Measurements from ENCODE around the gene PAX5.

The PAX5 gene

DNA sequence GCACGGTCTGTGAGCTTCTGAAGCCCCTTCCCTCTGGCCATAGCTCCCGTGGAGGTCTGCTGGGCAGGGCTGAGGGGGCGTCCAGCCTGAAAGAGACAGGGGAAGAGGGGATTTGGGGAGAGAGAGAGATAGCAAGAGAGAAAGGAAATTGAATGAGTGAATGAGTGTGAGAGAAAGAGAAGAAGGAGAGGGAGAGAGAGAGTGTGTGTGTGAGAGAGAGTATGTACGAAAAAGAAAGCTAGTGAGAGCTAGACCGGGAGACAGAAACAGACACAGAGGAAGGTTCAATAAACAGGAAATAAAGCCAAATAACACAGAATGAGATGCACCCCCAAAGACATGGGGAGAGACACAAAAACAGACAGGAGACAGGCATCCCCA is 37.4 kb downstream of the PAX5 start:
- H3K27me3 ChIP-seq (ENCODE audit: insufficient read depth, poor library complexity, severe bottlenecking), result peaks cover 4% of the 10 kb centered on the region

DNA sequence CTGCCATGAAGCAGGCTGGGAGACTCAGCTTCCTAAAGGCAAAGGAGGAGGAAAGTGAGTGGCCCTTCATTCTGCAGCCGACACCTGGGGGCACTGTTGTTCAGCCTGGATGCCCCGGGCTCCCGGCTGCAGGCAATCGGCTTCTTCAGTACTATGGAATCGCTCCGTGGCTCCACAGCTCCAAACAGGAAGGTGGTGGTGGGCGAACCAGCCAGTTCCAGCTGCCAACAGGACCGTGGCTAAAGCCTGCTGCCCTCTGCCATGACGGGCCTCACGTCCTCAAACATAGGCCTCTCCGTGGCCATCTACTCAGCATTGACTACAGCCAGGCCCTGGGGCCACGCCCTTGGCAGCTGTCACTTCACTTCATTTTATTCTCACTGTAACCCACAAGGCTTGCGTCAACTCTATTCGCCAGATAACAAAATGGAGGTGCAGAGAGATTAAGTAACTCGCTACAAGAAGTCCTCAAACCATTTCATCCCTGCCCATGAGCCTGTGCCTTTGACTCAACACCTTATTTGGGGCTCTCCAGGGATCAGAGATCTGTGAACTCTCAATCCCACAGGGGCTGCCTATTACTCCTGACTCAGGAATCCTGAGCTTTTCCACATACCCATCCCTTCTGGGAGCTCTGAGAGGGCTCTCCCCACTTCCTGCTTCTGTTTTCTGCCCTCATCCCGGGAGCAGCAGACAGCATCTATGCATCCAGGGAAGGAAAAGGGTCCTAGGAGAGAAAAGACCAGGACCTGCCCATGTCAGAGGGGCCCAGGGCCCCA is 38.0 kb downstream of the PAX5 start:
- Histone ChIP-seq H3K4me1 (ENCODE audit: insufficient read depth, poor library complexity, severe bottlenecking) (no peaks in the 10 kb centered on the region), H3K27ac (ENCODE audit: poor library complexity, severe bottlenecking) (no peak overlapping the region), H3K27me3 (ENCODE audit: insufficient read depth, poor library complexity, severe bottlenecking) (no peaks in the 10 kb centered on the region), H3K36me3 (ENCODE audit: low read depth) (no peaks in the 10 kb centered on the region), H3K4me3 (ENCODE audit: severe bottlenecking) (no peak overlapping the region), H3K9me3 (ENCODE audit: severe bottlenecking) (no peaks in the 10 kb centered on the region)
- peak; percentile 59 for TF ChIP-seq CTCF (IDR thresholded peaks at IDR 0.05; ENCODE audit: poor library complexity, severe bottlenecking)
- peak; percentile 49 for ATAC-seq (ENCODE audit: low read depth)
- no peak for DNase-seq (ENCODE audit: low spot score)

More for the DNA sequence above, 37.4 kb downstream of the PAX5 start:
- ATAC-seq (ENCODE audit: low read depth) (no peak), DNase-seq (ENCODE audit: low spot score) (no peak)
- no peak for TF ChIP-seq CTCF (IDR thresholded peaks at IDR 0.05; ENCODE audit: poor library complexity, severe bottlenecking)
- H3K4me1 ChIP-seq (ENCODE audit: insufficient read depth, poor library complexity, severe bottlenecking), result no peaks in the 10 kb centered on the region
- H3K4me3 ChIP-seq (ENCODE audit: severe bottlenecking), result no peak overlapping the region
- H3K9me3 ChIP-seq (ENCODE audit: severe bottlenecking), result no peaks in the 10 kb centered on the region
- H3K27ac ChIP-seq (ENCODE audit: poor library complexity, severe bottlenecking), result no peak overlapping the region
- no peaks in the 10 kb centered on the region for H3K36me3 ChIP-seq (ENCODE audit: low read depth)

GRCh38 chr9:36993933-36994764 is 39.9 kb downstream of the PAX5 start:
- DNase-seq (ENCODE audit: low spot score), result no peak
- no peak for TF ChIP-seq CTCF (IDR thresholded peaks at IDR 0.05; ENCODE audit: poor library complexity, severe bottlenecking)
- Histone ChIP-seq H3K9me3 (ENCODE audit: severe bottlenecking) (no peaks in the 10 kb centered on the region), H3K36me3 (ENCODE audit: low read depth) (no peaks in the 10 kb centered on the region), H3K4me3 (ENCODE audit: severe bottlenecking) (no peak overlapping the region), H3K27me3 (ENCODE audit: insufficient read depth, poor library complexity, severe bottlenecking) (peaks cover 7% of the 10 kb centered on the region), H3K4me1 (ENCODE audit: insufficient read depth, poor library complexity, severe bottlenecking) (no peaks in the 10 kb centered on the region), H3K27ac (ENCODE audit: poor library complexity, severe bottlenecking) (no peak overlapping the region)
- no peak for ATAC-seq (ENCODE audit: low read depth)

- Histone ChIP-seq H3K4me1 (ENCODE audit: insufficient read depth, poor library complexity, severe bottlenecking) (no peaks in the 10 kb centered on the region), H3K27ac (ENCODE audit: poor library complexity, severe bottlenecking) (no peak overlapping the region), H3K4me3 (ENCODE audit: severe bottlenecking) (no peak overlapping the region), H3K36me3 (ENCODE audit: low read depth) (no peaks in the 10 kb centered on the region), H3K27me3 (ENCODE audit: insufficient read depth, poor library complexity, severe bottlenecking) (peaks cover 19% of the 10 kb centered on the region), H3K9me3 (ENCODE audit: severe bottlenecking) (no peaks in the 10 kb centered on the region)
- DNase-seq (ENCODE audit: low spot score) (no peak), ATAC-seq (ENCODE audit: low read depth) (no peak)
- TF ChIP-seq CTCF (IDR thresholded peaks at IDR 0.05; ENCODE audit: poor library complexity, severe bottlenecking), result no peak
Measured at GRCh38 chr9:36992501-36993316, 41.4 kb downstream of the PAX5 start.

All from RWPE2 (cell line).